ENCODE results near the gene TWF2.

TWF2 gene

GRCh38 chr3:52184690-52185089 lies 54.3 kb downstream of the TWF2 start:
- no peaks in the 10 kb centered on the region for H3K36me3 Mint-ChIP-seq (ENCODE audit: low read depth)
- no peak overlapping the region for H3K27ac Mint-ChIP-seq
- DNase-seq: no peak
- H3K4me3 Mint-ChIP-seq: no peak overlapping the region
- H3K4me1 Mint-ChIP-seq: peaks cover 6% of the 10 kb centered on the region
- H3K27me3 Mint-ChIP-seq (ENCODE audit: low read depth, poor library complexity): peaks cover 22% of the 10 kb centered on the region
- no peak for TF ChIP-seq CTCF (IDR thresholded peaks at IDR 0.05)
- no peaks in the 10 kb centered on the region for H3K9me3 Mint-ChIP-seq

DNA sequence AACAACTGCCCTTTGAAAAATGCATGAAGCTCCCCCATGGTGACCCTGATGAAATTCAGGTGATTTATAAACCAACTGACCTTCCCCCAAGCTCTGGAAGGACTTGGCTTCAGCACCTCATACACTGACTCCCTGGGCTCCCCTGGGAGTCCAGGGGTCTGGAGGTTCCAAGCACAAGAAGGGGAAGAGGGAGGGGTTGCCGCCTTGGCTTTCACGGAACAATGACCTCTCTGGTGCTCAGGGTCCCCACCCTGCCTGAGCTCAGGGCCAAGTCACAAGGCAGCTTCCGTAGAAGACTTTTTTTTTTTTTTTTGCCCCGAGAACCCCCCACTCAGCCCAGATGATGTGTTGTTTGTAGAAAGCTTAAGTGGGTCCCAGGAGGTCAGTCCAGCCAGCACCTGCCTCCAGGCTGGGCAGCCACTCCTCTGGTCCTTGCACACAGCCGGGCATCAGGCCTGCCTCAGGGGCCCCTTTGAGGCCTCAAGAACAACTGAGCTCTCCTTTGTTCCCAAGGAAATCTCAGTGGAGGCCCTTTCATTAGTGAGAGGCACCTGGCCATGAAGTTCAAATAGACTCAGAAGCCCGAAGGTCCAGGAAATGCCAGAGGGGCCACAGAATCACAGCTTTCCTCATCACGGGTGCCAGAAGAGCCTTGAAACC lies 55.0 kb downstream of the TWF2 start:
- Mint-ChIP-seq H3K4me3 (no peak overlapping the region), H3K27me3 (ENCODE audit: low read depth, poor library complexity) (peaks cover 22% of the 10 kb centered on the region), H3K27ac (no peak overlapping the region), H3K9me3 (no peaks in the 10 kb centered on the region), H3K36me3 (ENCODE audit: low read depth) (no peaks in the 10 kb centered on the region), H3K4me1 (peaks cover 4% of the 10 kb centered on the region)
- DNase-seq: no peak
- TF ChIP-seq CTCF (IDR thresholded peaks at IDR 0.05): no peak

DNA sequence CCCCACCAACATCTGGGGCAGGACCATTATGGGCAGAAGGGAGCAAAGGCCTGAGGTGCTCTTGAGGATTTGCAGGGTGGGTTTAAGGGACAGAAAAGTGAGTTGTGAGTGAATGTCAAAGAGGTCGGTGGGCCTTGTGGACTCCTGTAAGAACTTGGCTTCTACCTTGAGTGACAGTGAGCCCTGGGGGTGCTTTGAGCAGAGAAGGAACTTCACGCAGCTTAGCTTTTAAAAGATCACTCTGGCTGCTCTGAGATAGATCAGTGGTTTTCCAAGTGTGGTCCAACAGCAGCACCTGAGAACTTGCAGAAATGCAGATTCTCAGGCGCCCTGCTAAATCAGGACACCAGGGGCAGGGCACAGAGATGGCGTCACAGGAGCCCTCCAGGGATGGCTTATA lies 56.3 kb downstream of the TWF2 start:
- no peak for TF ChIP-seq CTCF (IDR thresholded peaks at IDR 0.05)
- Mint-ChIP-seq H3K9me3 (no peaks in the 10 kb centered on the region), H3K4me3 (no peak overlapping the region), H3K36me3 (ENCODE audit: low read depth) (no peaks in the 10 kb centered on the region), H3K4me1 (peaks cover 4% of the 10 kb centered on the region), H3K27me3 (ENCODE audit: low read depth, poor library complexity) (peaks cover 33% of the 10 kb centered on the region), H3K27ac (no peak overlapping the region)
- DNase-seq: no peak

DNA sequence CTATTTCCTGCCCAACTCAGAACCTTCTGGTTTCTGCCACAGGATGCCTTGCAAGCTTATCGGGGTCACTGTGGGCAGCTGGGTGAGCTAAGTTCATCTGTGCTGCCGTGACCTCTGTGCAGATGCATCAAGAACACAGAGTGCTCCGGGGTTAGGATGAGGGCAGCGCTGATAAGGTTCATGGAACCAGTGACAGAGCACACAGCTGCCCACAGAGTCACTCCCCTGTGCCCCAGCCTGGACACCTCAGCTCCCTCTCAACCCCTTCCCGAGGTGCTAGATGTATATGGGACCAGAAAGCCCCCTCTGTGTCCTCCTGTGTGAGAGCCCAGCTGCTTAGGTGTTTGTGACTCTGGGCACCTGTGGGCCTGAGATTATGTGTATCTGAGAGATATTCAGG lies 56.8 kb downstream of the TWF2 start:
- H3K36me3 Mint-ChIP-seq (ENCODE audit: low read depth): no peaks in the 10 kb centered on the region
- no peak for TF ChIP-seq CTCF (IDR thresholded peaks at IDR 0.05)
- H3K27ac Mint-ChIP-seq: no peak overlapping the region
- H3K9me3 Mint-ChIP-seq: no peaks in the 10 kb centered on the region
- H3K27me3 Mint-ChIP-seq (ENCODE audit: low read depth, poor library complexity): peaks cover 33% of the 10 kb centered on the region
- peaks cover 4% of the 10 kb centered on the region for H3K4me1 Mint-ChIP-seq
- DNase-seq: no peak
- no peak overlapping the region for H3K4me3 Mint-ChIP-seq

DNA sequence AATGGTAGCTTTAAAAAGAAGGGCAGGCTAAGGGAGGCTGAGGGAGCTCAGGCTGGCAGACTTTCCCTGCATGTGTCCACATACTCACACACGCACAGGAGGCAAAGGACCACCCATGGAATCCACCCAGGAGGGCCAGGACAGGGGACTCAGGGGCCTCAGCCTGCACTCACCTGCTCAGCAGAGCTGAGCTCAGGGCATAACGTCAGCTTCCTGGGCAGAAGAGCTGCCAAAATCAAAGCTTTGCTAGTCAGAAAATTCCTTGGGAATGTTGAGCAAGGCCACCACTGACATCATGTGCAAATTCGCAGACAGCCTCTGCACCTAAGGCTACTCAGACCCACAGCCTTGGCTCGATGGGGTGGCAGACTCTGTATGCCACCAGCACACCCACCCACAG lies 57.4 kb downstream of the TWF2 start:
- H3K36me3 Mint-ChIP-seq (ENCODE audit: low read depth): no peaks in the 10 kb centered on the region
- peaks cover 8% of the 10 kb centered on the region for H3K4me1 Mint-ChIP-seq
- no peak overlapping the region for H3K4me3 Mint-ChIP-seq
- H3K27me3 Mint-ChIP-seq (ENCODE audit: low read depth, poor library complexity): peaks cover 33% of the 10 kb centered on the region
- TF ChIP-seq CTCF (IDR thresholded peaks at IDR 0.05): no peak
- DNase-seq: no peak
- H3K9me3 Mint-ChIP-seq: no peaks in the 10 kb centered on the region
- no peak overlapping the region for H3K27ac Mint-ChIP-seq

All from nephron progenitor cell (in vitro differentiated cells).